HCT116 (cell line): ENCODE data around the gene CD164L2. TPM values are rescaled to one million over a fixed set of nuclear protein-coding genes. Genes with fewer than 3 reads are reported as not detected.
A peak's percentile ranks its signal among the peaks of the same experiment; 100 is the strongest.

Experiments used
- ATAC-seq: fragments of 200-7000 bp; cut with Tn5 transposase; 2 replicates; pipeline ENCODE4 v1.9.1; 2020; ENCODE audit warnings: mild to moderate bottlenecking, moderate library complexity
- BruUV-seq: library from RNA; stranded (reverse); fragments of 400-500 nt; replicated peaks from 2 replicates; lab custom pipeline; 2021; lab: Mats Ljungman, UMichigan
- CTCF ChIA-PET: fragments of 300-600 bp; sonication (Branson Sonifier 250); formaldehyde crosslinking; loops from one replicate; lab custom pipeline; 2021; ENCODE audit warnings: antibody characterized with exemption; lab: Charles Lee
- POLR2A ChIA-PET: fragments of 300-600, 350-600 bp; sonication (Branson Sonifier 250); formaldehyde crosslinking; loops from one replicate; lab custom pipeline; 2021; ENCODE audit warnings: antibody characterized with exemption; lab: Charles Lee
- RAD21 ChIA-PET, 2 experiments: fragments of 300-600 bp; sonication (Branson Sonifier 250); formaldehyde crosslinking; loops; one replicate each; lab custom pipeline; 2023; ENCODE audit warnings: low total read pairs in 2 of 2; ENCODE audit not compliant: uncharacterized antibody in 2 of 2, unreplicated experiment in 2 of 2, low non-redundant PET in 1 of 2; lab: Charles Lee
- DNase-seq: peaks from one replicate; pipeline ENCODE4 v3.0.0-alpha.2; 2010; ENCODE audit warnings: low read depth, low spot score
- H2AFZ ChIP-seq: fragments of 200-600 bp; shearing (Covaris generic), sonication (generic); 2 replicates; pipeline ENCODE4 v1.6.1; 2017; ENCODE audit warnings: low read depth, mixed run types, mixed read lengths, antibody characterized with exemption, low read length; ENCODE audit not compliant: poor library complexity, severe bottlenecking
- H3K27ac ChIP-seq: 2 replicates; pipeline ENCODE4 v1.5.1; 2012; ENCODE audit warnings: low read depth, low read length
- H3K27me3 ChIP-seq: fragments of 200-600 bp; sonication (generic); 2 replicates; pipeline ENCODE4 v1.6.1; 2016; ENCODE audit warnings: mixed run types, low read length, mixed read lengths; ENCODE audit not compliant: insufficient read depth
- H3K36me3 ChIP-seq, 2 experiments: fragments of 200-500 bp in 1 of 2; fragments of 200-600 bp in 1 of 2; sonication (Bioruptor generic) in 1 of 2; sonication (generic) in 1 of 2; 2 replicates each; pipeline versions ENCODE4 v1.5.1 to v1.6.1; 2014 to 2016; ENCODE audit warnings: low read length in 2 of 2, inconsistent platforms in 1 of 2, mixed read lengths in 1 of 2, mixed run types in 1 of 2; ENCODE audit not compliant: insufficient read depth in 2 of 2, control insufficient read depth in 1 of 2
- H3K4me1 ChIP-seq, 2 experiments: fragments of 200-600 bp in 1 of 2; sonication (generic) in 1 of 2; 2 replicates each; pipeline versions ENCODE4 v1.5.1 to v1.6.1; 2012 to 2017; ENCODE audit warnings: low read length in 2 of 2, inconsistent platforms in 1 of 2, mild to moderate bottlenecking in 1 of 2, mixed read lengths in 1 of 2, mixed run types in 1 of 2, moderate library complexity in 1 of 2; ENCODE audit not compliant: insufficient read depth in 2 of 2, control insufficient read depth in 1 of 2
- H3K4me2 ChIP-seq: fragments of 200-600 bp; sonication (generic); 2 replicates; pipeline ENCODE4 v1.6.1; 2017; ENCODE audit warnings: mixed run types, low read length, mixed read lengths
- H3K4me3 ChIP-seq, 2 experiments: fragments of 200-600 bp in 1 of 2; sonication (generic) in 1 of 2; replicated peaks in 1 of 2; 2 replicates each; pipeline ENCODE4 v1.5.1; 2011 to 2016; ENCODE audit warnings: low read length in 2 of 2, control low read depth in 1 of 2, low read depth in 1 of 2, mild to moderate bottlenecking in 1 of 2, mixed read lengths in 1 of 2, mixed run types in 1 of 2
- H3K79me2 ChIP-seq: fragments of 200-600 bp; sonication (generic); 2 replicates; pipeline ENCODE4 v1.6.1; 2017; ENCODE audit warnings: mild to moderate bottlenecking, mixed run types, low read length, moderate library complexity, mixed read lengths; ENCODE audit not compliant: insufficient read depth
- H3K9ac ChIP-seq: fragments of 200-600 bp; sonication (generic); 2 replicates; pipeline ENCODE4 v1.6.1; 2016; ENCODE audit warnings: low read length, mixed read lengths
- H3K9me2 ChIP-seq: fragments of 200-600 bp; sonication (generic), shearing (Covaris generic); 2 replicates; pipeline ENCODE4 v1.6.1; 2017; ENCODE audit warnings: mixed run types, mild to moderate bottlenecking, moderate library complexity; ENCODE audit not compliant: insufficient read depth
- H3K9me3 ChIP-seq, 2 experiments: fragments of 200-500 bp in 1 of 2; fragments of 200-600 bp in 1 of 2; sonication (Bioruptor generic) in 1 of 2; sonication (generic) in 1 of 2; 2 replicates each; pipeline ENCODE4 v1.6.1; 2014 to 2017; ENCODE audit warnings: low read length in 2 of 2, mixed read lengths in 2 of 2, inconsistent platforms in 1 of 2, low read depth in 1 of 2, mild to moderate bottlenecking in 1 of 2, mixed run types in 1 of 2, moderate library complexity in 1 of 2; ENCODE audit not compliant: control insufficient read depth in 1 of 2, insufficient read depth in 1 of 2
- H4K20me1 ChIP-seq: fragments of 200-600 bp; sonication (generic), shearing (Covaris generic); 2 replicates; pipeline ENCODE4 v1.6.1; 2017; ENCODE audit warnings: mixed run types, mild to moderate bottlenecking, moderate library complexity; ENCODE audit not compliant: insufficient read depth
- CEBPB ChIP-seq: IDR thresholded peaks from 2 replicates; pipeline ENCODE4 v1.6.1; 2012; ENCODE audit warnings: low read depth
- ELF1 ChIP-seq: IDR thresholded peaks from 2 replicates; pipeline ENCODE4 v1.6.1; 2012; ENCODE audit warnings: low read depth, borderline replicate concordance
- EZH2 ChIP-seq: fragments of 200-600 bp; sonication (generic); IDR thresholded peaks from 2 replicates; pipeline ENCODE4 v1.6.1; 2017; ENCODE audit warnings: antibody characterized with exemption, mixed run types
- EZH2phosphoT487 ChIP-seq: fragments of 200-600 bp; IDR thresholded peaks from 2 replicates; pipeline ENCODE4 v1.6.1; 2018; ENCODE audit warnings: antibody characterized with exemption, borderline replicate concordance
- RAD21 ChIP-seq: IDR thresholded peaks from 2 replicates; pipeline ENCODE4 v1.6.1; 2012; ENCODE audit warnings: low read depth, mild to moderate bottlenecking
- SRF ChIP-seq: IDR thresholded peaks from 2 replicates; pipeline ENCODE4 v1.6.1; 2012; ENCODE audit warnings: low read depth
- YY1 ChIP-seq: IDR thresholded peaks from 2 replicates; pipeline ENCODE4 v1.6.1; 2011; ENCODE audit warnings: low read length, low read depth, moderate library complexity, mild to moderate bottlenecking; ENCODE audit not compliant: insufficient replicate concordance; ENCODE audit errors: extremely low read depth
- ZNF274 ChIP-seq: fragments of 200-500 bp; sonication (Bioruptor generic); IDR thresholded peaks from 2 replicates; pipeline ENCODE4 v1.6.1; 2014; ENCODE audit warnings: mild to moderate bottlenecking, low read depth, low read length, inconsistent platforms
- intact Hi-C: fragments of 100-400 bp; cut with micrococcal nuclease; formaldehyde crosslinking; loops from 2 replicates; pipeline ENCODE4 v1.10.0; 2022
- total RNA-seq: library from RNA; stranded (reverse); gene quantifications from one replicate; pipeline ENCODE4 v1.2.1, GENCODE V29; 2021; ENCODE audit not compliant: unreplicated experiment
- TF ChIP-seq, protein P1 (sequence below), 3 experiments: fragments of 200-600 bp in 1 of 3; sonication (generic) in 1 of 3; IDR thresholded peaks in 2 of 3; conservative IDR thresholded peaks in 1 of 3; 2 replicates each; pipeline ENCODE4 v1.5.1; 2012 to 2017; ENCODE audit warnings: low read depth in 2 of 3, low read length in 2 of 3, antibody characterized with exemption in 1 of 3, borderline replicate concordance in 1 of 3, control low read depth in 1 of 3, mild to moderate bottlenecking in 1 of 3, mixed read lengths in 1 of 3, mixed run types in 1 of 3, moderate library complexity in 1 of 3; ENCODE audit not compliant: insufficient read depth in 1 of 3
- TF ChIP-seq, protein P2 (sequence below): IDR thresholded peaks from 2 replicates; pipeline ENCODE4 v1.6.1; 2012
- TF ChIP-seq, protein P3 (sequence below): IDR thresholded peaks from 2 replicates; pipeline ENCODE4 v1.6.1; 2011; ENCODE audit warnings: mild to moderate bottlenecking, low read length, moderate library complexity; ENCODE audit not compliant: insufficient replicate concordance; ENCODE audit errors: extremely low read depth

CD164L2 gene
- total RNA-seq, 1 experiment from 2014 or later, result 11.6 TPM

DNA sequence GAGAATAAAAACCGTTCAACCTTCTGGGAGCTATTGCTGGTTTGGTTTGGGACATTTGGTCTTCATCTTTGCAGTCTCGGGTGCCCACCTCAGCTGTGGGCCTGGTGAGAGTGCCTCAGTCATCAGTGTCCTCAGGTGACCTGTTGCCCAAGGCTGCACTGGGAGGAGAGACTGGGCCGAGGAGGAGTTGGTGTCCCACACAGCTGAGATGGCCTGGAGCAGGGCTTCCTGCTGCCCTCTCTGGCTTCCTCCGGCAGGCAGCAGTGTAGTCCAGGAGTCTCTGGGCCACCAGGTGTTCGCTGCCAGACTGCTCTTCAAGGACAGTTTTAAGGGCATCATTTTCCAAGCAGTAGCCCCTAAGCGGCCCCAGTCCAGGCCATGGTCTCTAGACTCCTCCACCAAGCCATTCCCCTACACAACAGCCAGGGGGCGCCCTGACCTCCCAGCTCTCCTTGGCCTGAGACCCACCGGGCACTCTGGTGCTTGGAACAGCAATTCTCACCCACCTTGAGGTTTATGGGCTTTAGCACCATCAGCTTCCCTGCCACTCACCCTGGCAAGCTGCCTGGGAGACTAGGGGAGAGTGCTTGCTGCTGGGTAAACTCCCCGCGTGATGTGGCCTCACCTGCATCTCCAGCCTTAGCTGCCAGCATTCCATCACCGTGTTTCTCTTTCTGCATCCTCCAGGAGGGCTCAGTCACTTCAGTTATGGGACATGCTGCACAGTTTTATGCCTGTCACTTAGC is 50.4 kb downstream of the CD164L2 start:
- RAD21 ChIA-PET, result interaction anchor here (0.6 to 1.3 kb wide), 3 partner anchors 36 to 55 kb away, joined by 3 to 6 read pairs (median 5); no protein-coding TSS in a partner anchor
- Histone ChIP-seq H3K9me2 (no peaks in the 10 kb centered on the region), H3K4me3 (no peak overlapping the region), H3K9me3 (no peaks in the 10 kb centered on the region), H3K4me1 (no peaks in the 10 kb centered on the region), H4K20me1 (no peaks in the 10 kb centered on the region), H2AFZ (no peak overlapping the region), H3K4me2 (no peak overlapping the region), H3K79me2 (peaks cover 31% of the 10 kb centered on the region), H3K9ac (no peak overlapping the region), H3K27me3 (no peaks in the 10 kb centered on the region)
- peak; percentile 89 for ATAC-seq
- TF ChIP-seq RAD21 (peak; percentile 68), EZH2phosphoT487 (no peak)
- TF ChIP-seq, protein P1, sequence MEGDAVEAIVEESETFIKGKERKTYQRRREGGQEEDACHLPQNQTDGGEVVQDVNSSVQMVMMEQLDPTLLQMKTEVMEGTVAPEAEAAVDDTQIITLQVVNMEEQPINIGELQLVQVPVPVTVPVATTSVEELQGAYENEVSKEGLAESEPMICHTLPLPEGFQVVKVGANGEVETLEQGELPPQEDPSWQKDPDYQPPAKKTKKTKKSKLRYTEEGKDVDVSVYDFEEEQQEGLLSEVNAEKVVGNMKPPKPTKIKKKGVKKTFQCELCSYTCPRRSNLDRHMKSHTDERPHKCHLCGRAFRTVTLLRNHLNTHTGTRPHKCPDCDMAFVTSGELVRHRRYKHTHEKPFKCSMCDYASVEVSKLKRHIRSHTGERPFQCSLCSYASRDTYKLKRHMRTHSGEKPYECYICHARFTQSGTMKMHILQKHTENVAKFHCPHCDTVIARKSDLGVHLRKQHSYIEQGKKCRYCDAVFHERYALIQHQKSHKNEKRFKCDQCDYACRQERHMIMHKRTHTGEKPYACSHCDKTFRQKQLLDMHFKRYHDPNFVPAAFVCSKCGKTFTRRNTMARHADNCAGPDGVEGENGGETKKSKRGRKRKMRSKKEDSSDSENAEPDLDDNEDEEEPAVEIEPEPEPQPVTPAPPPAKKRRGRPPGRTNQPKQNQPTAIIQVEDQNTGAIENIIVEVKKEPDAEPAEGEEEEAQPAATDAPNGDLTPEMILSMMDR (IDR thresholded peaks at IDR 0.05 in 2 of 3, conservative IDR thresholded peaks at IDR 0.05 in 1 of 3; ENCODE audit: borderline replicate concordance in 1 of 3, insufficient read depth in 1 of 3, low read depth in 2 of 3, low read length in 2 of 3), result peak; percentile 66 to 92 (median 92); a peak in 5 of 6 replicates
- TF ChIP-seq, all 23 proteins: peak for 2
- peaks cover 20 to 36% of the 10 kb centered on the region in 2 experiments for H3K36me3 ChIP-seq
- ChIA-PET POLR2A (interaction anchor here (1.2 kb wide), 1 partner anchor 11 kb away, joined by 3 read pairs; no protein-coding TSS in a partner anchor), CTCF (interaction anchor here (0.6 to 2.2 kb wide), 16 partner anchors 9 to 229 kb away, joined by 3 to 13 read pairs (median 5); partner anchors contain the start of genes GPR3, MAP3K6 and SYTL1)
- no peak for DNase-seq
- H3K27ac ChIP-seq, result no peak overlapping the region; the same call in 1 of the 2 replicates
- BruUV-seq, result no TSS peak
- intact Hi-C loops, result no loop called here

DNA sequence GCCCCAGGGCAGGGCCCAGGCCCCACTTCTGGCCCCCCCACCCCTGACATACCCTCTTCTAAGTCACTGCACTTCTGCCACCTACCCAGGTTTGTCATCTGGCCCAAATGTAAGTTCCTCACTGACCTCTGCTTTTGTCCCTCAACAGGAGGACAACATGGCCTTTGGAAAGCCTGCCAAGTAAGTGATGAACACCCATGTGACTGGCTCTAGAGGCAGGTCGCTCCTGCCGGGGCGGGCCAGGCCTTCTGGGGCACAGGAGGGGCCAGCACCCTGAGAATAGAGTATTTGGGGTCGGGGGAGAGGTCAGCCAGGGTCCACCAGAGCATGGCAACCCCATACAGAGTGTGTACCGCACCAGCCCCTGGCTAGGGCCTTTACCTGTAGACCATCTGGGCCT is 51.2 kb downstream of the CD164L2 start:
- Histone ChIP-seq H2AFZ (no peak overlapping the region), H3K9ac (no peak overlapping the region), H3K4me1 (no peaks in the 10 kb centered on the region), H3K27me3 (no peaks in the 10 kb centered on the region), H3K79me2 (peaks cover 39% of the 10 kb centered on the region), H4K20me1 (no peaks in the 10 kb centered on the region), H3K4me3 (no peak overlapping the region), H3K9me2 (no peaks in the 10 kb centered on the region), H3K4me2 (no peak overlapping the region), H3K27ac (no peak overlapping the region; the same call in 1 of the 2 replicates), H3K36me3 (peaks cover 20 to 40% of the 10 kb centered on the region in 2 experiments)
- intact Hi-C loops, result no loop called here
- ATAC-seq (no peak), DNase-seq (no peak)
- no TSS peak for BruUV-seq
- RAD21 ChIA-PET, result interaction anchor here in 1 of 2 experiments (0.9 kb wide), 1 partner anchor 37 kb away, joined by 3 read pairs; no protein-coding TSS in a partner anchor
- TF ChIP-seq, protein P2, sequence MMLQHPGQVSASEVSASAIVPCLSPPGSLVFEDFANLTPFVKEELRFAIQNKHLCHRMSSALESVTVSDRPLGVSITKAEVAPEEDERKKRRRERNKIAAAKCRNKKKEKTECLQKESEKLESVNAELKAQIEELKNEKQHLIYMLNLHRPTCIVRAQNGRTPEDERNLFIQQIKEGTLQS, result no peak
- TF ChIP-seq SRF (no peak), CEBPB (no peak), ZNF274 (no peak), YY1 (no peak), ELF1 (no peak), EZH2 (no peak)
- TF ChIP-seq, protein P3, sequence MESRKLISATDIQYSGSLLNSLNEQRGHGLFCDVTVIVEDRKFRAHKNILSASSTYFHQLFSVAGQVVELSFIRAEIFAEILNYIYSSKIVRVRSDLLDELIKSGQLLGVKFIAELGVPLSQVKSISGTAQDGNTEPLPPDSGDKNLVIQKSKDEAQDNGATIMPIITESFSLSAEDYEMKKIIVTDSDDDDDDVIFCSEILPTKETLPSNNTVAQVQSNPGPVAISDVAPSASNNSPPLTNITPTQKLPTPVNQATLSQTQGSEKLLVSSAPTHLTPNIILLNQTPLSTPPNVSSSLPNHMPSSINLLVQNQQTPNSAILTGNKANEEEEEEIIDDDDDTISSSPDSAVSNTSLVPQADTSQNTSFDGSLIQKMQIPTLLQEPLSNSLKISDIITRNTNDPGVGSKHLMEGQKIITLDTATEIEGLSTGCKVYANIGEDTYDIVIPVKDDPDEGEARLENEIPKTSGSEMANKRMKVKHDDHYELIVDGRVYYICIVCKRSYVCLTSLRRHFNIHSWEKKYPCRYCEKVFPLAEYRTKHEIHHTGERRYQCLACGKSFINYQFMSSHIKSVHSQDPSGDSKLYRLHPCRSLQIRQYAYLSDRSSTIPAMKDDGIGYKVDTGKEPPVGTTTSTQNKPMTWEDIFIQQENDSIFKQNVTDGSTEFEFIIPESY, result no peak
- TF ChIP-seq, all 23 proteins: peak for 0
- ChIA-PET CTCF (interaction anchor here (0.7 to 2.2 kb wide), 9 partner anchors 10 to 66 kb away, joined by 3 to 13 read pairs (median 6); partner anchors contain the start of genes GPR3 and SYTL1), POLR2A (interaction anchor here (1.2 kb wide), 1 partner anchor 12 kb away, joined by 3 read pairs; no protein-coding TSS in a partner anchor)
- no peaks in the 10 kb centered on the region for H3K9me3 ChIP-seq
